GM18907 (cell line): ENCODE results near the gene PEX14.

Experiments used
- ATAC-seq: cut with Tn5 transposase; IDR thresholded peaks from one replicate; pipeline ENCODE4 v1.9.1; 2021; ENCODE audit warnings: mild to moderate bottlenecking, moderate library complexity; ENCODE audit not compliant: unreplicated experiment

Gene PEX14

DNA sequence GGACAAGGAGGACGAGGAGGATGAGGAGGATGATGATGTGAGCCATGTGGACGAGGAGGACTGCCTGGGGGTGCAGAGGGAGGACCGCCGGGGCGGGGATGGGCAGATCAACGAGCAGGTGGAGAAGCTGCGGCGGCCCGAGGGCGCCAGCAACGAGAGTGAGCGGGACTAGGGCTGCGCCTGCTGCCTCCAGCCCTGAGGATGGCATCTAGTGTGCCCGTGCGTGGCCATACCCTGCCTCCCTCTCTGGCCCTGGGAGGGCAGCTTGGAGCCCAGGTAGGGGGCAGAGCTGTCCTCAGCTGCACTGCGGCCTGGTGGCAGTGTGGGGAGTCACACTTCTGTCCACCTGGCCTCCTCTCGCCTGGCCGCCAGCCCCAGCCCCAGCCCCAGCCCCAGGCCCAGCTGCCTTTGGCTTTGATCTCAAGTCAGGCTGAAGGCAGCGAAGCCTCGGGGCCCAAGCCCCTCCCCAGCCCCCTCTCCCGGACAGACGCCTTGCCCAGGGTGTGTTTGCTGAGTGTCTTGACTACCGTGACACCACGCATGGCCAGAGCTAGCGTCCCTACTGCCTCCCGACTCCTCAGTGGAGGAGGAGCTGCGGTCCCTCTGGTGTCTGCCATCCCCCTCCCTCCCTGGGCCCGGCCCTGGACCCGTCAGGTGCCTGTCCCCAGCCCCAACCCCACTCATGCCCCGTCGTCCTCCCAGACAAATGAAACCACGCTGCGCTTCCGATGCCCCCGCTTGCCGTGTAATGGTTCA lies 155.2 kb downstream of the PEX14 start:
- ATAC-seq = no peak

DNA sequence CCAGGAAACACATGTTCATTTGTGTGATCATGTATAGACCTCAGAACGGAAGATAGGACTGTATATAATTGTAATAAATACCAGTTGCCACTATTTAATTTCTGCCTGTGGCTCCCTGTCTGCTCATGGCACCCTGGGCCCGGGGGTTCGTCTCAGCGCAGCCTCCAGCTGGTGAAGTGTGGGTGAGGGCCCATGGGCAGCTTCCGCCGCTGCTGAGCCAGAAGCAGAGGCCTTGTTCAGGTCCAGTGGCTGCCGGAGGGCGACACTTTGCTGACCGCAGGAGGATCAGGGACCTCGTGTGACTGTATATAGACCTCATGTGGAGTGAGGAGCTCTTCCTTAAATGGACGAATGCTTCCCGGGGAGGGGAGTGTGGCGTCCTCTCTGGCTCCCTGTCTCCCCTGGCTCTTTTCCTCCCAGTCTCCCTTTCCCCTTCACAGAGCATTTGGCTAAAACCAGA lies 155.9 kb downstream of the PEX14 start:
- ATAC-seq = no peak

DNA sequence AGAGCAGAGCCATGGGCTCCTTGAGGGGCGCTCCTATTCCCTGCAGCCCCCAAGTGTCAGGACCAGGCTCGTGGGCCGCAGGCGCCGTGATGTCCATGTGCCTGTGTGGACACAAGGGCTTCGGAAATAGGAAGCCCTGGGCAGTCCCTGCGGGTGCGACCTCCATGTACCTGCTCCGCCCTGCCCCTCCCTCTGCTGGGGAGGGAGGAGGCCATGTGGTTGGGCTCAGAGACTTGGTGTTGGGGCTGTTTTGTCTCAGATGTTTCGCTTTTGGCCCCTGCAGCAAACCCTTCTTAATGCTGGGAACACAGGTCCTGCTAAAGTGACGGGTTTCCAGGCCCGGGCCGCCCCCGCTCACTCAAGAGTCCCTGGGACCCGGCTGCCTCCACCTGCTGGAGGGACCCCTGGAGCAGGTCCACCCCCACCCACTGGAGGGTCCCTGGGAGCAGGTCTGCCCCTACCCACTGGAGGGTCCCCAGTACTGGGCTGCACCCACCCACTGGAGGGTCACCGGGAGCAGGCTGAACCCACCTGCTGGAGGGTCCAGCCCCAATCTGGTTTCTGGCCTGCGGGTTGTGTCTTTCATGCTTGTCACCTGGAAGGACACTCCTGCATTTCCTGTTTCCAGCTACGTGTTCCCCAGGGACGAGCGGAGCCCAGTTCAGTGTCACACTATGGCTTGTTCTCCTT lies 156.5 kb downstream of the PEX14 start:
- no peak for ATAC-seq

DNA sequence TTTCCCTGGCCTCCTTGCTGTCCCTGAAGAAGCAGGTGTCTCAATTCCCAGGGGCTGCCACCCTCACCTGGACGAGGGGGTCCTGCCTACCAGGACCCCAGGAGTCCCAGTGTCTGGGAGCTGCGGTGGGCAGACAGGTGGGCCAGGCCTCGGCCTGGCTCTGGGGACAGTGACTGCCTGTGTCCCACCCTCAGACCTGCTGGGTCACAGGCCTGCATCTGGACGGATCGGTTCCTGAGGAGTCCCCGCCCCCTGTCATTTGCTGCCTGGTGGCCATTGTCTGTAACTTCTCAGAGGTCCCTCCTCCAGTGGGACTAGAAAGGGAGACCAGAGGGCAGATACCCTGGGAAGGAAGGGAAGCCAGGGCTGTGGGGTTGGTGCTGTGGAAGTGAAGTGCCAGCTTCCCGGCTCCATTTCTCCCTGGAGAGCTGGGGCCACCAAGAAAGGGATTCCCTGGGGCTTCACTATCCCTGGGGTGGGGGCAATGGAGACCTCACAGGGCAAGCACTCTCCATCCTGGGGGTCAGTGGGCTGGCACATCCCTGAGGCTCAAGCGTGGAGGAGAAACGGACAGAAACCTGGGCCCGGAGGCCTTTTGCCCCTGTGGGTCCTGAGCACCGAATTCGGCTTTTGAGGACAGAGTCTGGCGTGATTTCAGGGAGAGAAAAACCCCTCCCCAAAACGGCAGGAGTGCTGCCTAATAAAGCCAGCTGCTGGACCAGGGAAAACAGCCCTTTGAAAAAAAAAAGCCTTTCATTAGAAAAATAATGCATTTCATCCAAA lies 157.3 kb downstream of the PEX14 start:
- no peak for ATAC-seq

DNA sequence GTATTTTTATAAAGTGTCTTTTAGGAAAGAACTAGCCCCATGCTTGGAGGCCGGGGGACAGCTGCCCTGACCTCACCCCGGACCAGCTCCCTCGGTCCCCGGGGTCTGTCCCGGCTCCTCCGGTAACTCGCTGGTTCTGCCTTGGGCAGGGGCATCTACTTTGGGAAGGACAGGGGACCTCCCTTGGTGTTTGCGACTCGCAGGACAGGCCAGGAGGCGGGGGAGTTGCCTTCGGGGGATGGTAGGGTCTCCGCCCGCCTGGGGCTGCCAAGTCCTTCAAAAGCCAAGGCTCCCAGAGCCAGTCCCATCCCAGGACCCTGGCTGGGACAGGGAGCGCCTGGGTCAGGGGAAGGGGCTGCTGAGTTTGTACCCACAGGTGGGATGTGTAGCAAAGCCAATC lies 157.9 kb downstream of the PEX14 start:
- no peak for ATAC-seq

DNA sequence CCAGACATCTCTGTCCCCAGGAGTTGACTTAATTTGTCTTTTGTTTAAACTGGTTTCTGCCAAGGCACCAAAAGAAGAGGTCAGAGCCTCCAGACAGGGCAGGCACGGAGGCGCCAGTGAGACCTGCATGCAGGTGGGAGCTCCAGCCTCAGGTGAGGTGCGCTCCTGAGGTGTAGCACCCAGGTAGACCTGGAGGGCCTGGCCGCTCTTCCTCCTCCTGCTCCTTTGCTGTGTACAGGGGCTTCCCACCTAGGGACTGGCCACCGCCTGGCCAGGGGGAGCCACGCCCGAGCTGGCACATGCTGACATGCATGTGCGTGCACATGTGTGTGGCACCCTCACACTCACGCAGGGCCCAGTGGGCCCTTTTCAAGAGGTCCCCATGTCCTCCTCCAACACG lies 158.7 kb downstream of the PEX14 start:
- ATAC-seq = no peak

DNA sequence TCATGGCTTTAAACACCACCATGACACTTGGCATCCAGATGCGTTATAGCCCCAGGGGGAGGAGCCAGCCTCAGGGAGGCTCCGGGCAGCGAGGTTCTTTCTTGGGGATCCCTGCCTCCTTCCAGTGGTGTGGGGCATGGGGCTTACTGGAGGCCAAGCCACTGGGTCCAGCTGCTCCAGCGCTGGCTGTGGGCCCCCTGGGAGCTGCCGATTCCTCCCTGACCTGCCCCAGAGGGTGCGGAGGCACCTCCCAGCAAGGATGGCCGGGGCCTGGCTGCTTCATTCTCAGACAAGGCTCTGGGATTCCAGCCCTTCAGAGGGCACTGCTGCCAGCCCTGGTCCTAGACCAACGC lies 159.3 kb downstream of the PEX14 start:
- ATAC-seq = no peak

DNA sequence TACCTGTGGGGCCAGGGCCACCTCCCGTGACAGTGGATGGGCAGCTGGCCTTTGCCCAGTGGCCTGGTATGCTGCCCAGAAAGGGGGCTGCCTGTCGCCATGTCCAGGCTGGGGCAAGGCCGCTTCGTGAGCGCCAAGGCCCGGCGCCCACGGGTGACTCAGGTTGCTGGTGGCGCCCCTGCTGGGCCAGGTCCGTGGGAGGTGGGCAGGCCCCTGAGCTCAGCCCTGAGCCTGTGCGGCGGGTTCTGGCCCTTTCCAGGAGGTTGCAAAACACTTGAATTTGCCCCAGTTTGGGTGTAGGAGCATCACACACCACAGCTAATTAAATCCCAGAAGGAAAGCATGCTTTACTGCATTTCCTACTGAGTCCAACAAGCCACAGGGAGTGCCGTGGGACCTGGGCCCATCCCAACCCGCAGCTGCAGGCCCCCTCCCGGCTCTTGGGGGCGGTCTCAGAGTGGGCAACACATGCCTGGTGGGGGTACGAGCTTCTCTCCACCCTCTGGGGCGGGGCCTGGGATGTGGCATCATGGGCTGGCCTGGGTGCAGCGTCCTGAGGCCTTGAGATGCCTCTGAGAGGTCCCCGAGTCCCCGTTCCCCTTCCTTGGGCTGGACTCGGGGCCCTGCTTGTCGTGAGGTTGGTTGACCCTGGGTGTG lies 159.8 kb downstream of the PEX14 start:
- no peak for ATAC-seq

DNA sequence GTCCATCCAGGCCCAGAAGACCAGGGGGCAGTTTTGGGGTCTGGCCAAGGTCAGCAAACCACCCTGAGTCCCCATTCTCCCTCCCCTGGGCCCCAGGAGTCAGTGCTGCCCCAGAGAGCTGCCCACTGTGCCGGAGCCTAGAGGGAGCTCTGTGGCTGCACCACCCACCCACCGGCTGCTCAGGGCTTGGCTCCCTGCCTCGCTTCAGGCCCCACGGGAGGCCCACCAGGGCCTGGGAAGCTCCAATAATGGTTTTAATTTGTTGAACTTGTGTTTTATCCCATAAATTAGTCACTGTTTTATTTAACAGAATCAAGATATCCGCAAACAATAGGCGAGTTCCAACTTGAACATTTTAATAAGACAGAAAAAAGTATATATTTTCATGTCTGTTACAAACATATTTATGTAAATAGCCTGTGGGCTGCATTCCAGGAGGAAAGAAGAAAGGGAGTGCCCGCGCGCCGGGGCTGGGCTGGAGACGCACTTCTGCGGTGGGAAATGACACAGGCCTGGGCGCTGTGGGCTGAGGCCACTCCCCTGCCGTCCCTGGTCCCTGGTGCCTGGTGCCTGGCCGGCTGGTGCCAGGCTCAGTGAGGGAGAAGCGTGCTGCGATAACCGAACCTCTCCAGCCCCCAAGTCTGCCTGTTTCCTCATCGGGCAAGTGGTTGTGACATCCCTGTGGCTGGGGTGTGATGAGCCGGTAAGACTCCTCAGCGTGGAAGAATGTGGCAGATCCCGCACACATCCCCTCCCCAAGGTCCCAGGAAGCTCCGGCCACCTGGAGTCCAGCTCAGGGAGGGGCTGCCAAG lies 160.5 kb downstream of the PEX14 start:
- no peak for ATAC-seq

DNA sequence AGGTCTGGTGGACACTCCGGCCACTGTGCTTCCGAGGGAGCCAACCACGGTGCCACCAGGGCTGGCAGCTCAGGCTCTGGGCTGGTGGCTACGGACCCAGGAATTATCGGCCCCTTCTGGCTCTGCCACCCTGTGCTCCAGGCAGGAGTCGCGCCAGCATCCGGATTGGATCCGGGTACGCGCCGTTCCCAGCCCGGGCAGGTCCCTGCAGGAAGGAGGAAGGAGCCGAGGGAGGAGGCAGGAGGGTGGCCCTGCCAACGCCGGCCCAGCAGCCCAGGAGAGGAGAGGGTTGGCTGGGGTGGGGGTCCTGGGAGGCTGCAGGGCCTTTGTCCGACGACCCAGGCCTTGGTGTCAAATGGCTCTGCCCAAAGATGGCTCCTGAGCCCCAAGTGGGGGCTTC lies 161.2 kb downstream of the PEX14 start:
- ATAC-seq = no peak

DNA sequence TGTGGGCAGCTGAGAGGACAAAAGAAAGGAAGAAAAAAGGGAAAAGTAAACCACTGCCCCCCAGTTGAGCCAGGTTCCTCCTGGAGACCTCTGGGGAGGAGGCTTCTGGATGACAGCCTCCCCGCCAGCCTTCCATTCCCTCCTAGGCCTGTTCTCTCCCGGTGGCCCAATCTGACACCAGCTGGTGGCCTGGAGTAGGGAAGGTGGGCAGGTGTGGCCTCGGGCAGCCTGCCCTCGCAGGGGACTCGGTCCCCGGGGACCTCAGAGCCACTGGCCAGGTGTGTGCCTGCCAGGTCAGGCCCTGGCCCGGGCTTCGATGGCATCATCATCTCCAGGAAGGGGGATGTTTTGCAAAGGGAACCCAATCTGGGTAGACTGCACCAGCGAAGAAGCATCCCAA lies 162.7 kb downstream of the PEX14 start:
- ATAC-seq = no peak

DNA sequence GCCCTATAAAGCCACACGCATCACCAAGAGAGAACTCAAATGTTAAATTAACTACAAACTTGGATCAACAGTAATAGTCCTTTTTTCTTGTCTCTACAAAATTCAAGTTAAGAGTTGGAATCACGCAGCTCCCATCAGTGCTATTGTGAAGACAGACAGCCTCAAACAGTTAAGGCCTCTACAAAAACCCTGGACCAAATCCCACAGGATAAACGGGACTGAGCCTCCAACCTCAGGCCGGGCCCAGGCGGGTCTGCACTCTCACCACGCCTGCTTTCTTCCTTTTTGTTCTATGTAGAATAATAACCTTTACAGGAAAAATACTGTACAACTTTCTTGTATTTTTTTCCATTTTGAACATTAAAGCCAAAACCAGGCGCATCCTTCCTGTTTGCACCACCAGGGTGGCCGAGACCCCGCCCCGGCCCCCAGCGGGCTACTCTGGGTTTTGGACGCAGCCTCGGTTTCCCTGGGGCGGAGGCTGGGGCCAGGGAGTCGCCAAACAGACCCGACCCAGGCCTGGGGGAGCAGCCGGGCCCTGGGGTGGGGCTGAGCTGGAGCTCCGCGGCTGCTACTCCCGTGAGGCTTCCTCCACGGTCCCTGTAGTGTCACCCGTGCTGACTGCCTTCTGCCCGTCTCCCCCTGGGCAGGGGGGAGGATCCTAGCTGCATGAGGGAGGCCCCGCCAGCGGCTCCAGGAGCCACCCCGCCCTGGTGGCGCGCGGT lies 163.2 kb downstream of the PEX14 start:
- no peak for ATAC-seq

DNA sequence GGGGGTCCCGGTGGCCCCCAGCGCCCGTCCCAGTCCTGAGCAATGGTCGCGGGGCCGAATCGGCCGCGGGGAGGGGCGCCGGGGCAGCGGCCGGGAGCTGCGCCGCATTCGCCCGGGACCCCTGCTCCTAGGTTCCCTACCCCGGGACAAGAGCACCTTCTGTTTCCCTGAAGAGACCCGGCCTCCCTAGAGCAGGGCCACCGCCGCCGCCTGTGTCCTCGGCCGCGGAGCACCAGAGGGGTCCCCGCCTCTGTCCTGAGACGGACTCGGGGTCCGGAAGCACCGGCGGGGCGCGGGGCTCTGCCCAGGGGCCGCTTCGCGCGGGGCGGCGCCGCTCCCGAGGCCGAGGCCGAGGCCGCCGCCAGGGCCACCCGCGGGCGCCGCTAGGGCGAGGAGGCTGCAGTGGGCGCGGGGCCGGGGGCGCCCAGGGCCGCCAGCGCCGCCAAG lies 163.8 kb downstream of the PEX14 start:
- no peak for ATAC-seq

DNA sequence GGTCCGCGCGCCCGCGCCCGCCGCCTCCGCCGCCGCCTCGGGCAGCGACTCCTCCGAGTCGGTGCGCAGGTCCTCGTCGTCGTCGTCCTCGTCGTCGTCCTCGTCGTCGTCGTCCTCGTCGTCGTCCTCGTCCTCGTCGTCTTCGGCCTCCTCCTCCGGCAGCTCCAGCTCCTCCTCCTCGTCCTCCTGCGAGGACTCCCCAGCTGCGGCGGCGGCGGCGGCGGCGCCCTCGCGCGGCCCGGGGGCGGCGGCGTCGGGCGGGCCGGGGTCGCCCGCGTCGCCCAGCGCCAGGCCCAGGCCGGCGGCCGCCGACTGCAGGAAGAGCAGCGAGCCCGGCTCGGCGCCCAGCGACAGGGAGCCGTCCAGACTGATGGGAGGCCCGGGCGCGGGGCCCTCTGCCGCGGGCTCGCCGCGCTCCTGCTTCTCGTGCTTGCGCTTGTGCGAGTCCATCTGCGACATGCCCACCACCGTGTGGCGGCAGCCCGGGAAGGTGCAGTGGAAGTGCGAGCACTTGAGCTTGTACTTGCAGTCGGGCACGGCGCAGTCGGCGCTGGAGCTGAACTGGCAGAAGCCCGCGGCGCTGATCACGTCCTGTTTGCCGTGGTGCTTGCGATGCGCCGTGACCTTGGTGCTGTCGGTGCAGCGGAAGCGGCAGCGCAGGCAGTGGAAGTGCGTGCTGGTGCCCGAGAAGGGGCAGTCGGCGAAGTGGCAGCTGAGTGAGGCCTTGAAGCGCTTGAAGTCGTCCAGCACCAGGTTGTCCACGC lies 164.4 kb downstream of the PEX14 start:
- ATAC-seq = no peak

DNA sequence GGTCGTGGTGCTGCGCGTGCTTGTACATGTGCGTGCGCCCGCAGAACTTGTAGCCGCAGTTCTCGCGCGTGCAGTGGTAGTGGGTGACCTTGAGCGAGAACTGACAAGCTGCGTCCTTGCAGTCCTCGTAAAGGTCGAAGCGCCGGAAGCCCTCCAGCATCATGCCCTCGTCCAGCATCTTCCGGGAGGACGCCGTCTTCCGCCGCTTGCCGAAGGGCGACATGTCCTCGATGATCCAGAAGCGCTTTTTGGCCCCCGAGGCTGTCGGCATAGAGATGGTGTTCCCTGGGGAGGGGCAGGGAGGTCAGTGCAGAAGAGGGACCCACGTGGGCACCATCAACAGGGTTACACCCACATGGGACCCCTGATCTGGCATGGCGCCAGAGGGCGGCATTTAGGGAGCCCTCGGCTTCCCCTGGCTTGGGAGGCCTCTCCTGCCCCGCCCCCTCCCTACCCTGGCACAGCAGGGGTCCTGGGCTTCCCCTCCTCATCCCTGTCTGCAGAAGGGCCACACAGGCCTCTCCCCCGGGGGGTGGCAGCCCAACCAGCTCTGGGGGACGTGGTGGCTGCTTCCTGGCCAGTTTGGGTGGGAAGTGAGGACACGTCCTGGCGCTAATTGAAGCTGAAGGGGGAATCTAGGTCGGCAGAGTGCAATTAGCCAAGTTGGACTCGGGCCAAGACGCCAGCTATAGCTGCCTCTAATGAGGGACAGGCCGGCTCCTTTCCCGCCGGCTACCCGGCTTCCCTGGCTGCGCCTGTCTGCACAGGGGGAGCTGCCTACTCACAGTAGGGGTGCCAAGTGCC lies 165.2 kb downstream of the PEX14 start:
- ATAC-seq = no peak

DNA sequence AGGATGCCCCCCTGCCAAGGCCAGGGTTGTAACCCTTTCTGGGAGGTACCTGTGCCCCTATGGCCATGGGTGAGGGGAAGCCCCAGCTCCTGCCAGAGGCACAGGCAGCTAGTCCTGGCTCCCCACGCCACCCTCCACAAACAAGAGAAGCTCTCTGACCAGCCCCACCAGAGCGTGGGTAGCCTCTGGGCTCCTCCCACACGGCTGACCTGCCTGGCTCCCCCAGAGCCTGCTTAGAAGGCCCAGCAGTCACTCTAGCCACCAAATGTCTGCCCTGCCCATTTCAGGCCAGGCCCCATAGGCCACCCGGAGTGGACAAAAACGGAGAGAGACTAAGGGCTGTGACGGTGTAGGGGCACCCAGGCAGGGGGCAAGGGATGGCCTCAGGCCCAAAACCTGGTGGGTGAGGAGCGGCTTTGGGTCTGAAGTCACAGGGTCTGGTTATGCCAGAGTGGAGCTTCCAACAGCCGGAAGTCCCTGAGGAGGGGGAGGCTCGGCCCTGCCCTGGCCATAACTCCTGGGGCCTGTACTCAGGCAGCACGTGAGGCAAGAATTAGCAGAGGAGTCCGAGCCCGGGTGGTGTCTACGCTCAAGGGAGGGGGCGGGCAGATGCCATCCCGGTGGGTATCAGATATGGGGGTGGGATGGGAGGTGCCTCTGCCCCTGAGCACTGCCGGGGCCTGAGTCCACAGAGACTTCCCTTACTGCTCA lies 166.2 kb downstream of the PEX14 start:
- ATAC-seq = no peak

DNA sequence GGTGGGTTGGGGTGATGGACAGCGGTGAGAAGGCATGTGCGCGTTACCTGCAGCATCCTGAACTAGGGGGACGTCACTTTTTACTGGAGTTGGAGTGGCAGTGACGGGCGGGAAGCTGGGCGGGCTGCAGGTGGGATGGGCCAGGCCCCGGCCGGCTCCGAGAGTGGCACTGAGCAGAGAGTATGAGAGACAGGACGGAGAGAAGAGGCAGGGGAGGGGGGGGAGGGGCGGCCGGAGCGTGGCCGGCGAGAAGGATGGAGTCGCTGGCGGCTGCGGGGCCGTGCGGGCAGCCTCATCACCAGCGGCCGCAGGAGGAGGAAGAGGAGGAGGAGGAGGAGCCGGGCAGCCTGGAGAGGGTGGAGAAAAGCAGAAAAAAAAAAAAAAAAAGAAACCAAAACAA lies 167.2 kb downstream of the PEX14 start:
- no peak for ATAC-seq
